CD4-positive, alpha-beta T cell (primary cell): Measurements from ENCODE around the gene LRRC45. TPM values are rescaled to one million over a fixed set of nuclear protein-coding genes. Genes with fewer than 3 reads are reported as not detected.

Source experiments
- ATAC-seq: fragments of 200-7000 bp; cut with Tn5 transposase; one replicate; pipeline ENCODE4 v1.10.0; 2022; ENCODE audit warnings: mild to moderate bottlenecking; ENCODE audit not compliant: poor library complexity
- CTCF ChIA-PET: fragments of 350-600 bp; sonication (Branson Sonifier 250); formaldehyde crosslinking; loops from one replicate; lab custom pipeline; 2021; ENCODE audit warnings: antibody characterized with exemption, inconsistent platforms; lab: Charles Lee
- POLR2A ChIA-PET: fragments of 350-600 bp; sonication (Branson Sonifier 250); formaldehyde crosslinking; loops from one replicate; lab custom pipeline; 2021; ENCODE audit warnings: antibody characterized with exemption, inconsistent platforms; lab: Charles Lee
- DNase-seq, 14 experiments: peaks; one replicate each; pipeline ENCODE4 v3.0.0-alpha.2; 2013 to 2020; ENCODE audit warnings: mixed read lengths in 2 of 14
- H3K27ac ChIP-seq, 2 donors: one replicate each; pipeline versions ENCODE4 v1.5.1 to v1.7.0; 2013; ENCODE audit warnings: low read length in 2 of 2, low read depth in 1 of 2, mild to moderate bottlenecking in 1 of 2
- H3K27me3 ChIP-seq, 2 experiments: 1 replicate in 1 of 2; 2 replicates in 1 of 2; pipeline versions ENCODE4 v1.6.1 to v1.7.0; 2013; ENCODE audit warnings: low read length in 2 of 2, control low read depth in 1 of 2, mild to moderate bottlenecking in 1 of 2, moderate library complexity in 1 of 2; ENCODE audit not compliant: insufficient read depth in 2 of 2, control insufficient read depth in 1 of 2
- H3K36me3 ChIP-seq: one replicate; pipeline ENCODE4 v1.6.1; 2013; ENCODE audit warnings: low read length, control low read depth; ENCODE audit not compliant: insufficient read depth
- H3K4me1 ChIP-seq: one replicate; pipeline ENCODE4 v1.6.1; 2013; ENCODE audit warnings: low read length, control low read depth; ENCODE audit not compliant: insufficient read depth
- H3K4me3 ChIP-seq: one replicate; pipeline ENCODE4 v1.5.1; 2013; ENCODE audit warnings: mild to moderate bottlenecking, low read length, moderate library complexity
- H3K9me3 ChIP-seq, 2 experiments: 1 replicate in 1 of 2; 2 replicates in 1 of 2; pipeline versions ENCODE4 v1.6.1 to v1.7.0; 2013; ENCODE audit warnings: low read length in 2 of 2, mild to moderate bottlenecking in 2 of 2, control low read depth in 1 of 2, moderate library complexity in 1 of 2; ENCODE audit not compliant: control insufficient read depth in 1 of 2, insufficient read depth in 1 of 2
- H3K27ac Mint-ChIP-seq: one replicate; pipeline ENCODE4 v1.8.0; 2020; ENCODE audit warnings: mixed read lengths
- H3K27me3 Mint-ChIP-seq: one replicate; pipeline ENCODE4 v1.8.0; 2021; ENCODE audit warnings: mixed read lengths
- H3K36me3 Mint-ChIP-seq: one replicate; pipeline ENCODE4 v1.8.0; 2021; ENCODE audit warnings: low read depth, mixed read lengths
- H3K4me1 Mint-ChIP-seq: one replicate; pipeline ENCODE4 v1.8.0; 2021; ENCODE audit warnings: low read depth, mixed read lengths
- H3K4me3 Mint-ChIP-seq: one replicate; pipeline ENCODE4 v1.8.0; 2020; ENCODE audit warnings: mild to moderate bottlenecking, mixed read lengths
- H3K9me3 Mint-ChIP-seq: one replicate; pipeline ENCODE4 v1.8.0; 2020; ENCODE audit warnings: mixed read lengths
- intact Hi-C, 2 experiments: fragments of 100-400 bp; cut with DNase I in 1 of 2; cut with micrococcal nuclease in 1 of 2; formaldehyde crosslinking; loops; one replicate each; pipeline versions ENCODE4 v1.15.1 to v1.9.0; 2023 to 2025; cut with DNase I, micrococcal nuclease
- total RNA-seq, 174 experiments: library from RNA in 2 of 174; stranded (reverse) in 2 of 174; gene quantifications; one replicate each; pipeline ENCODE4 v1.2.3 and lab custom pipeline; 2021 to 2026
- TF ChIP-seq, protein P1 (sequence below): fragments of 200-600 bp; IDR thresholded peaks from one replicate; pipeline ENCODE4 v1.8.0; 2022; ENCODE audit warnings: antibody characterized with exemption, mild to moderate bottlenecking

Gene LRRC45
- total RNA-seq, 2 experiments from 2014 or later = 17.7 to 17.9 TPM

DNA sequence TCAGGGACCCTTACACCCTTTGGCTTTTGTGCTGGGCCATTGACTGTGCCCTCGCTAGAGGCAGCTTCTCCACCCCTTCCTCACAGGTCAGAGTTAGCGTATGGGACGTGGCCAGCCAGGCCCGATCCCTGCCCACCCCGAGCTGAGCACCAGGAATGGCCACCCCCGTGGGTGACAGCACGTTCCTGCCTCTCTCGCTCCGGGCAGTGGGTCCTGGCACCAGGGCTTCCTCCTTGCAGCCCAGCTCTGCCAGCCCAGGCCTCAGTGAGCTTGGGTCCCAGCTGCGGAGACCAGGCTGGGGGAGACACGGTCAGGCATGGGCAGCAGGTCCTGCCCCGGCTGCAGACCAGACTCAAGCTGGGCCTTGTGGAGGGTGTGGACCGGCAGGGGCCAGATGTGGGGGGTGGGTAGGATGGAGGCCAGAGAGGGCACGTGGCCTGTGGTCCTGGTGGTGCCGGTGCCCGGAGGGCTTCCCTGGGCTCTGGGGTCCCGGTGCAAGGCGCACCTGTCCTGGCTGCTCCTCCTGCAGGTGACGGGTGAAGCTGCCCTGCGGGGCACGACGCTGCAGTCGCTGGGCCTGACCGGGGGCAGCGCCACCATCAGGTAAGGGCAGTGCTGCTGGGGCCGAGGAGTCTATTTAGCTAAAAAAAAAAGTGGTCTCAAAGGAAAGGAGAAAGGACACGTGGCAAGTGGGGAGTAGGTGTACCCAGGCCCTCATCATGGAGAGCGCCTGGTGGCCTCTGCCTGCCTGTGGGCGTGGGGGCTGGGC, 27.5 kb upstream of the LRRC45 start:
- H3K27ac Mint-ChIP-seq = no peak overlapping the region
- no peaks in the 10 kb centered on the region for H3K36me3 ChIP-seq
- no peaks in the 10 kb centered on the region for H3K9me3 ChIP-seq
- H3K4me1 ChIP-seq = no peaks in the 10 kb centered on the region
- peaks cover 12% of the 10 kb centered on the region for H3K36me3 Mint-ChIP-seq
- H3K4me3 ChIP-seq = no peak overlapping the region
- no peaks in the 10 kb centered on the region for H3K27me3 Mint-ChIP-seq
- DNase-seq (no peak), ATAC-seq (no peak)
- no peak overlapping the region for H3K27ac ChIP-seq
- H3K4me3 Mint-ChIP-seq = no peak overlapping the region
- TF ChIP-seq, protein P1, sequence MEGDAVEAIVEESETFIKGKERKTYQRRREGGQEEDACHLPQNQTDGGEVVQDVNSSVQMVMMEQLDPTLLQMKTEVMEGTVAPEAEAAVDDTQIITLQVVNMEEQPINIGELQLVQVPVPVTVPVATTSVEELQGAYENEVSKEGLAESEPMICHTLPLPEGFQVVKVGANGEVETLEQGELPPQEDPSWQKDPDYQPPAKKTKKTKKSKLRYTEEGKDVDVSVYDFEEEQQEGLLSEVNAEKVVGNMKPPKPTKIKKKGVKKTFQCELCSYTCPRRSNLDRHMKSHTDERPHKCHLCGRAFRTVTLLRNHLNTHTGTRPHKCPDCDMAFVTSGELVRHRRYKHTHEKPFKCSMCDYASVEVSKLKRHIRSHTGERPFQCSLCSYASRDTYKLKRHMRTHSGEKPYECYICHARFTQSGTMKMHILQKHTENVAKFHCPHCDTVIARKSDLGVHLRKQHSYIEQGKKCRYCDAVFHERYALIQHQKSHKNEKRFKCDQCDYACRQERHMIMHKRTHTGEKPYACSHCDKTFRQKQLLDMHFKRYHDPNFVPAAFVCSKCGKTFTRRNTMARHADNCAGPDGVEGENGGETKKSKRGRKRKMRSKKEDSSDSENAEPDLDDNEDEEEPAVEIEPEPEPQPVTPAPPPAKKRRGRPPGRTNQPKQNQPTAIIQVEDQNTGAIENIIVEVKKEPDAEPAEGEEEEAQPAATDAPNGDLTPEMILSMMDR = no peak
- no peaks in the 10 kb centered on the region for H3K27me3 ChIP-seq
- peaks cover 3% of the 10 kb centered on the region for H3K4me1 Mint-ChIP-seq
- intact Hi-C loops = no loop called here
- POLR2A ChIA-PET = no interaction called here
- CTCF ChIA-PET = interaction anchor here (0.6 kb wide), 1 partner anchor 36 kb away, joined by 4 read pairs; no protein-coding TSS in a partner anchor
- H3K9me3 Mint-ChIP-seq = no peaks in the 10 kb centered on the region

DNA sequence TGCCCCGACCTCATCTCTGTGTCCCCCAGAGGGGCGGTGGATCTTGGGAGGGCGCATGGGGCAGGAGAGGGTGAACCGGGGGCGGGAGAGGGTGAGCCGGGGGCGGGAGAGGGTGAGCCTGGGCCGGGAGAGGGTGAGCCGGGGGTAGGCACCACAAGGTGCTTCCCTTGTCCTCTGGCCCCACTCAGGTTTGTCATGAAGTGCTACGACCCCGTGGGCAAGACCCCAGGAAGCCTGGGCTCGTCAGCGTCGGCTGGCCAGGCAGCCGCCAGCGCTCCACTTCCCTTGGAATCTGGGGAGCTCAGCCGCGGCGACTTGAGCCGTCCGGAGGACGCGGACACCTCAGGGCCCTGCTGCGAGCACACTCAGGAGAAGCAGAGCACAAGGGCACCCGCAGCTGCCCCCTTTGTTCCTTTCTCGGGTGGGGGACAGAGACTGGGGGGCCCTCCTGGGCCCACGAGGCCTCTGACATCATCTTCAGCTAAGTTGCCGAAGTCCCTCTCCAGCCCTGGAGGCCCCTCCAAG, 26.8 kb upstream of the LRRC45 start:
- Histone ChIP-seq H3K4me1 (no peaks in the 10 kb centered on the region), H3K36me3 (no peaks in the 10 kb centered on the region), H3K27ac (no peak overlapping the region), H3K9me3 (no peaks in the 10 kb centered on the region), H3K27me3 (no peaks in the 10 kb centered on the region), H3K4me3 (no peak overlapping the region)
- Mint-ChIP-seq H3K27ac (no peak overlapping the region), H3K4me3 (no peak overlapping the region), H3K27me3 (no peaks in the 10 kb centered on the region), H3K4me1 (no peaks in the 10 kb centered on the region), H3K9me3 (no peaks in the 10 kb centered on the region), H3K36me3 (peaks cover 10% of the 10 kb centered on the region)
- POLR2A ChIA-PET = no interaction called here
- TF ChIP-seq, protein P1 = no peak
- DNase-seq (no peak), ATAC-seq (no peak)
- CTCF ChIA-PET = interaction anchor here (0.6 kb wide), 1 partner anchor 36 kb away, joined by 4 read pairs; no protein-coding TSS in a partner anchor
- intact Hi-C loops = no loop called here

DNA sequence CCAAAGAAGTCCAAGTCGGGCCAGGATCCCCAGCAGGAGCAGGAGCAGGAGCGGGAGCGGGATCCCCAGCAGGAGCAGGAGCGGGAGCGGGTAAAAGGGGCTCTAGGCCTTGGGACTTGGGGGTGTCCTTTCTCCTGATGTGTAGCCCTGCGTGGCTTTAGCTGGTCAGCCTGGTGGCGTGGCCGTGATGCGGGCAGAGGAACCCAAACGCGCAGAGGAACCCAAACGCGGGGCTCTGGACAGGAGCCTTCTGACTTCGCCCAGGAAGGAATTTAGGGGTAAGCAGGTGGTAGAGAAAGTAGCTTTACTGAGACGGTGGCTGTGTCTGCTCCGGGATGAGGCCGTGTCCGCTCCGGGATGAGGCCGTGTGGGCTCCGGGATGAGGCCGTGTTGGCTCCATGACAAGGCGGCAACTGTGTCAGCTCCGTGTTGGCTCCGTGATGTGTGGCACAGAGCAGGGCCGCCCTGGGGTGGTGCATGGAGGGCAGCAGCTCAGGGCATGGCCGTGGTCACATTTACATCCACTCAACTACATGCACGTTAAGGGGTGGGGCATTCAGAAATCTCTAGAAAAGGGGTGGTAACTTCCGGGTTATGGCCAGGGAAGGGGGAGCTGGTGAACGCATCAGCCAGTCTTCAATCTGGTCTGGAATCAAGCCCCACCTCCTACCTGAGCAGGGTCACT, 26.2 kb upstream of the LRRC45 start:
- Histone ChIP-seq H3K4me3 (no peak overlapping the region), H3K27ac (no peak overlapping the region), H3K4me1 (no peaks in the 10 kb centered on the region), H3K27me3 (no peaks in the 10 kb centered on the region), H3K36me3 (no peaks in the 10 kb centered on the region), H3K9me3 (no peaks in the 10 kb centered on the region)
- TF ChIP-seq, protein P1 = no peak
- CTCF ChIA-PET = interaction anchor here (0.9 to 1.2 kb wide), 2 partner anchors 23 to 37 kb away, joined by 3 to 4 read pairs; no protein-coding TSS in a partner anchor
- Mint-ChIP-seq H3K36me3 (peaks cover 10% of the 10 kb centered on the region), H3K4me1 (no peaks in the 10 kb centered on the region), H3K4me3 (no peak overlapping the region), H3K27me3 (no peaks in the 10 kb centered on the region), H3K9me3 (no peaks in the 10 kb centered on the region), H3K27ac (no peak overlapping the region)
- POLR2A ChIA-PET = no interaction called here
- ATAC-seq (no peak), DNase-seq (no peak)
- intact Hi-C loops = no loop called here
